Measurements from ENCODE around the gene MORF4L1.

DNA sequence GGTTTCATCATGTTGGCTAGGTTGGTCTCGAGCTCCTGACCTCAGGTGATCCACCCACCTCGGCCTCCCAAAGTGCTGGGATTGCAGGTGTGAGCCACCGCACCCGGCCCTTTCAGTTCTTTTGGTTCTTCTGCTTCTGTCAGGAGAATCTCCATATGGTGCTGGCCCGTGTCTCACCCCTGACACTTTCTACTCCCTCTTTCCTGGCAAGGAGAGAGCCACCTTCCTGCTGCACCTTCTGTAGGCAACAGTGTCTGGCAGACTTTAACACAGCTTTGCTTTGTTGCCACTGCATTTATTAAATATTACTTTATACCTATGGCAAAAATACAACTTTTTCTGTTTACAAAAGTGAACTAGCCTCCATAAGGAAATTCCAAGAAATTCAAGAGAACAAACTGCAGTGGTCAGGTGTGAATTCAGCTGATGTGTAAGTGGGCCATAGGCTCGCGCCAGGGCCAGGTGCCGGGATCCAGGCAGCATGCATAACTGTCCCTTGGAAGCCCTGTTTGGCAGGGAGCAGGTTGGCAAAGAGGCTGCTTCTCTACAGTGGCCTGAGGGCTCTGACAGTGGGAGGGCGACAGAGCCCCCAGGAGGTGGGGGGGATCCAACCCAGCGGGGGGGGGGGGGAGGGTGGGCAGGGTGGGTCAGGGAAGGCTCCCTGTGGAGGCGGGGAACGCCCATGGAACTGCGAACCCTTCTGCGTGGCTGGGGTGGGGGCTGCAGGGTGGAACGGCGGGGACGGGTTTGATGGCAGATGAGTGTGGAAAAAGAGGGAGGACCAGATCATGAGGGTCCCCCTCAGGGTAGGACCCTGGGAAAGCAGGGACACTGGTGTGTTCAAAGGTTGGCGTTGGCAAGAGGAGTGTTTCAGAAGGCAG is 51.0 kb downstream of the MORF4L1 start:
- TF ChIP-seq, protein P1, sequence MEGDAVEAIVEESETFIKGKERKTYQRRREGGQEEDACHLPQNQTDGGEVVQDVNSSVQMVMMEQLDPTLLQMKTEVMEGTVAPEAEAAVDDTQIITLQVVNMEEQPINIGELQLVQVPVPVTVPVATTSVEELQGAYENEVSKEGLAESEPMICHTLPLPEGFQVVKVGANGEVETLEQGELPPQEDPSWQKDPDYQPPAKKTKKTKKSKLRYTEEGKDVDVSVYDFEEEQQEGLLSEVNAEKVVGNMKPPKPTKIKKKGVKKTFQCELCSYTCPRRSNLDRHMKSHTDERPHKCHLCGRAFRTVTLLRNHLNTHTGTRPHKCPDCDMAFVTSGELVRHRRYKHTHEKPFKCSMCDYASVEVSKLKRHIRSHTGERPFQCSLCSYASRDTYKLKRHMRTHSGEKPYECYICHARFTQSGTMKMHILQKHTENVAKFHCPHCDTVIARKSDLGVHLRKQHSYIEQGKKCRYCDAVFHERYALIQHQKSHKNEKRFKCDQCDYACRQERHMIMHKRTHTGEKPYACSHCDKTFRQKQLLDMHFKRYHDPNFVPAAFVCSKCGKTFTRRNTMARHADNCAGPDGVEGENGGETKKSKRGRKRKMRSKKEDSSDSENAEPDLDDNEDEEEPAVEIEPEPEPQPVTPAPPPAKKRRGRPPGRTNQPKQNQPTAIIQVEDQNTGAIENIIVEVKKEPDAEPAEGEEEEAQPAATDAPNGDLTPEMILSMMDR (IDR thresholded peaks at IDR 0.05; ENCODE audit: low read depth, low read length, poor library complexity, severe bottlenecking) = no peak
- TF ChIP-seq EZH2phosphoT487 (IDR thresholded peaks at IDR 0.05; ENCODE audit: borderline replicate concordance, low read length) = no peak
